Measurements from ENCODE around the gene GOLGA6C. TPM values are rescaled to one million over a fixed set of nuclear protein-coding genes. Genes with fewer than 3 reads are reported as not detected.
"Not testable (repeated sequence)": the region's sequence is repeated elsewhere in the genome, so short reads cannot be mapped to it uniquely, and the experiment has no call there.

The GOLGA6C gene
- total RNA-seq, 1 experiment from 2014 or later, result not detected

DNA sequence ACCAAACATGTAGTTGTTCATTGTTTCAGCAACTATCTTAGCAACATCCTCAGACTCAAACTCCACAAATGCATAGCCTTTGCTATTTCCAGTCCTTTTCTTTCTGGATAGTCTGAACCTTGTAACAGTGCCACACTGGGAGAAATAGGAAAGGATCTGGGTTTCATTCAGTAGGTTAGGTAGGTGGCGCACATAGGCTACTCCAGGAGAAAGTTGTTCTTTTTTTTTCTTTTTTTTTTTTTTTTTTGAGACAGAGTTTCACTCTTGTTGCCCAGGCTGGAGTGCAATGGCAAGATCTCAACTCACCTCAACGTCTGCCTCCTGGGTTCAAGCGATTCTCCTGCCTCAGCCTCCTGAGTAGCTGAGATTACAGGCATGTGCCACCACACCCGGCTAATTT is 5.8 kb upstream of the GOLGA6C start:
- not testable (repeated sequence) for DNase-seq (ENCODE audit: low read depth)

DNA sequence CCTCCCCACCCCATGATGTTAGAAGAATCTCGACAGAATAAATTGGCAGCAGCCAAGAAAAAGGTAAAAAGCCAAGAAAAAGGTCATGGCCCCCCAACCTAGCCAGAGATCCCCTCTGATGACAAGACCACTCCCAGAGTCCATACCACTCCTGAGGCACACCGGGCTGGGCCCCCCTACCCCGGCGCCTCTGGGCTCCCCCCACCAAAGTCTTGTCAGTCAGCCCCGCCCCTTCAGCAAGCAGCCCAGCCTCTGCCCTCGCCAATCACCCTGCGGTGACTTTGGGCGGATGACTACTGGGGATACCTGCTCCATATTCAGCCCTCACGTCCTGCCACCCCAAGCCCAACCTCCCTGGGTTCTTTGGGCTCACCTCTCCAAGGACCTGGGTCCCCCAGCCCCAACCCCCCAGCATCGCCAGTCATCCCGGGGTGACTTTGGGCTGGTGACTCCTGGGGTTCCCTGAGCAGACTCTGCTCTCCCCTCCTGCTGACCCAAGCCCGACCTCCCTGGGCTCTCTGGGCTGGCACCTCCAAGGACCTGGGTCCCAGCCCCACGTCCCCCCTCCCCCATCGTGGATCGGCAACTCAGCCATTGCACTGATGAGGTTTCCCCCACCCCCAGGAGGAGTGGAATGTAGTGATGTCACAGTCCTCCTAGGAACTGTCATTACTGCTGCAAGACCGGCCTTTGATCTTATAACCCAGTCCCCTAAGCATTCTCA is 648 bp downstream of the GOLGA6C start:
- not testable (repeated sequence) for DNase-seq (ENCODE audit: low read depth)

DNA sequence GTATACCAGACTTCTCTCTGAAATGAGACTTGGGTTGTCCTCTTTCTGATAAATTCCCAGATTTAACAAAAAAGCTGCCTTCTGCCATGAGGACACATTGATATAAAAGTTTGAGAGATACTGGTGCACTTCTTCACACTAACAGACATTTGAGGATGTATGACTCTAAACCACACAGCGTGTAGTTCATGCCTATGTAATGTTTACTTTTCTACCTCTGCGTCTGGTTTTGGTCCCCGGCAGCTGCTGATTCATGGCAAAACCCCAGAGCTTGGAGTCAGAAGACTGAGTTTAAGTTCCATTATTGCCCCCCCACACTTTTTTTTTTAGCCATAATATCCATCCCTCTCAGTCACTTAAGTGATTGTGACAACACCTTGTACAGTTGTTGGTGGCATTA is 1.7 kb downstream of the GOLGA6C start:
- not testable (repeated sequence) for DNase-seq (ENCODE audit: low read depth)

DNA sequence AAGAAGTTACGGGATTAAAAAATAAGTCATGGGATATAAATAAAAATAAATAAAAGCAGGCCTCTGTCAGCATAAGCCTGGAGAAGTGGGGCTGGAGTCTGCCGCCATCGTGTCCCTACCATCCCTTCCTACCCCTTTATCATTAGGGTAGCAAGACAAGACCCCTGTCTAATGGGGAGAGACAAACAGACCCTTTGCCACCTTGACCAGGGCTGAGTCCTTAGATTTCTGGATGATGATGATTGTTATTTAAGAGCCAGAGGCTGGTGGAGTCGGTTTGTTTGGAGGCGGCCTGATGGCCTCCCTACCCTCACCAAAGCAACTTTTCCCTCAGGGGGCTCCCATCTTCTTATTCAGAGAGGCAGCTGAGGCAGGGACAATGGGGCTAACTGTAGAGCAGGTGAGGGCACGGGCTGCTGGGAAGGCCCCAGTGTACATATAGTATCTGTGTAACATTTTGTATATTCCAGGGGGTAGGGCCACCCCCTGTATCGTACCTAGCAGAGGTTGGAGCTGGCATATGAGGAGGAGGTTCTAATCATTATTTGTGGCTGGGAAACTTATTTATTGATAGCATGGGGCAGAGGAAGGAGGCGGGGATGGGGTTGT is 15.7 kb downstream of the GOLGA6C start:
- not testable (repeated sequence) for DNase-seq (ENCODE audit: low read depth)

DNA sequence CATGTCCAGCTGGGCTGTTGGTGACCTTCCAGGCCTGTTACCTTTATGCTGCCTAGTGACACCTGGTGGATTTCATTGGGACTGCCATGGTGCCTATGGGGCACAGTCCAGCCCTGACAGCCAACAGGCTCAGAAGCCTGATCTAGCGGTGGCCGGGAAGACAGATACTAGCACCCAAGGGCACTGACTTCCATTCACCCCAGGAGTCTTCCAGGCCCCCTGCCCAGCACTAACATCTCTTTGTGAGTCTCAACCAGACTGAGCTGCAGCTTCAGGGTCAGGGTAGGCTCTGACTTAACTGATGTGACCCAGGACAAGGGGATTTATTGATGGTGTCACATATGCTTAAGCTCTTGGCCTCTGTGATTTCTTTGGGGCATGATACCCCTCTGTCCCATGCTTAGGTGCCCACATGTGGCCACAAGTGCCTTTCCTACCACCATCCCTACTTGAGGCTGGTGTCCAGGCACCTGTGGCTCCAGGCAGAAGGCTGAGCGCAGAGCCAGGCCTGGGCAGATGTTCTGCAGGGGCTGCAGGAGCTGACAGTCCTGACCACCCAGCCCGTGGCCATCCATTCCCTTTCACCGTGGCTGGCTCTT is 16.5 kb downstream of the GOLGA6C start:
- not testable (repeated sequence) for DNase-seq (ENCODE audit: low read depth)

DNA sequence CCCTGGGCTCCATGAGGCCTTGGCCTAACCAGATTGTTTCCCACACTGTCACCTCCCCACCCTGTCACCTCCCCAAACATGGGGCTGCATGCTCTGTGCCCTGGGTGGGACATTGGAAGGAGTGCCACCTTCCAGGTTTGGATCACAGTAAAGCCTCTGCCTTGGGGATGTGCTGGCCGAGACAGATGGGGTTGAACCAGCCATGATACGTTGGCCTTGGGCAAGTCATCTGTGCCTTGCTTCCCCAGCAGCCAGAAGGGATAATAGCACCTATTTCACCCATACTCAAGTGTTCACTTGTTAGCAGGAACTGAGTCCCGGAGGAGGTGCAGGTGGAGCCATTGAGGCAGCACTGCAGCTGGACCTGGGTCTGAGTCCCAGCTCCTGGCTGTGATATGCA is 17.5 kb downstream of the GOLGA6C start:
- DNase-seq (ENCODE audit: low read depth), result not testable (repeated sequence)

DNA sequence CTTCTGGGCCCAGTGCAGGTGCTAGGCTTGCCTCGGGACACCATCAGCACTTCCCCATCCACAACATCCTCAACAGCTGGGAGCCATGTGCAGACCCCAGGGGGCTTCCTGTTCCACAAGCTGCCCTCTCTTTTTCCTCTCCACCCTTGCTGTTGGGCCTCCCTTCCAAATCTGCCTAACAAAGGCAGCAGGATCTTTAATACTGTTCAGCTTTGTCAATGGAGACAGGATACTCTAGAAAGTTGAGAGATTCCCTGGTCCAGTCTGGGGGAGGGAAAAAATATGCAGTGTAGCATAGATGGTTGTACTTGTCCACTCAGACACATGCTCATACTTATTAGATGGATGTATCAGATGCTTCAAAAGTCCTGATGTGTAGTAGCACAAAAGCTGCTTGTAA is 20.4 kb downstream of the GOLGA6C start:
- DNase-seq (ENCODE audit: low read depth), result not testable (repeated sequence)

DNA sequence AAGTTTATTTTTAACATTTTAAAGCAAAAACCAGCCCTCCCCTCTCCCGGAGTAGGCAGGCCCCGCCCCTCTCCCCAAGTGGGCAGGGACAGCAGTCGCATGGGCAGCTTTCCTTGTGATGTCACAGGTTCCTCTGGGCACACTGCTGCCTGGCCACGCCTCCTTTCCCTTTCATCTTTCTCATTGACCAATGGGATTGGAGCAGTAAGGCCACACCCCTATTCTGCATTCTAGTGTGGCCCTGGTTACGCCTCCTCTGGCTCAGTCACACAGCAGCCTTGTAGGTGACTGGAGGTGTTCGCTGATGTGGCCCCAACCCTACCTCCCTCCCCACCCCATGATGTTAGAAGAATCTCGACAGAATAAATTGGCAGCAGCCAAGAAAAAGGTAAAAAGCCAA is 24.4 kb downstream of the GOLGA6C start, which contains the start of gene GOLGA6D:
Gene GOLGA6D (plus strand): TSS at position 264 of the 400 bp plus-strand sequence. CDS start 41 bp downstream, at position 305.
- DNase-seq (ENCODE audit: low read depth), result not testable (repeated sequence)

DNA sequence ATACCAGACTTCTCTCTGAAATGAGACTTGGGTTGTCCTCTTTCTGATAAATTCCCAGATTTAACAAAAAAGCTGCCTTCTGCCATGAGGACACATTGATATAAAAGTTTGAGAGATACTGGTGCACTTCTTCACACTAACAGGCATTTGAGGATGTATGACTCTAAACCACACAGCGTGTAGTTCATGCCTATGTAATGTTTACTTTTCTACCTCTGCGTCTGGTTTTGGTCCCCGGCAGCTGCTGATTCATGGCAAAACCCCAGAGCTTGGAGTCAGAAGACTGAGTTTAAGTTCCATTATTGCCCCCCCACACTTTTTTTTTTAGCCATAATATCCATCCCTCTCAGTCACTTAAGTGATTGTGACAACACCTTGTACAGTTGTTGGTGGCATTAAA is 26.0 kb downstream of the GOLGA6C start:
- not testable (repeated sequence) for DNase-seq (ENCODE audit: low read depth)

DNA sequence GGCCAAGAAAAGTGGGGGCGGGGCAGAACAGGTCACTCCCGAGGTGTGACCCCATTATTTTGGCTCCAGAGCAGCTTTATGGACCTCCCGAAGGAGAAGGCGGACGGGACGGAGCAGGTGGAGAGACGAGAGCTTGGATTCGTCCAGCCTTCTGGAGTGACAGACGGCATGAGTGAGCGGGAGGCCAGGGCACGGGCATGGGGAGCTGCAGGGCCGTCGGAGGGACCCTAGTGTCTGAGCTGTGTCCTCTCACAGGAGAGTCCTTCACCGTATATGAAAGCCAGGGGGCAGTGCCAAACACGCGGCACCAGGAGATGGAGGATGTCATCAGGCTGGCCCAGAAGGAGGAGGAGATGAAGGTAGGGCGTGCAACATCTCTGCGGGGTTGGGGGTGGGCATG is 35.5 kb downstream of the GOLGA6C start:
- DNase-seq (ENCODE audit: low read depth), result not testable (repeated sequence)

DNA sequence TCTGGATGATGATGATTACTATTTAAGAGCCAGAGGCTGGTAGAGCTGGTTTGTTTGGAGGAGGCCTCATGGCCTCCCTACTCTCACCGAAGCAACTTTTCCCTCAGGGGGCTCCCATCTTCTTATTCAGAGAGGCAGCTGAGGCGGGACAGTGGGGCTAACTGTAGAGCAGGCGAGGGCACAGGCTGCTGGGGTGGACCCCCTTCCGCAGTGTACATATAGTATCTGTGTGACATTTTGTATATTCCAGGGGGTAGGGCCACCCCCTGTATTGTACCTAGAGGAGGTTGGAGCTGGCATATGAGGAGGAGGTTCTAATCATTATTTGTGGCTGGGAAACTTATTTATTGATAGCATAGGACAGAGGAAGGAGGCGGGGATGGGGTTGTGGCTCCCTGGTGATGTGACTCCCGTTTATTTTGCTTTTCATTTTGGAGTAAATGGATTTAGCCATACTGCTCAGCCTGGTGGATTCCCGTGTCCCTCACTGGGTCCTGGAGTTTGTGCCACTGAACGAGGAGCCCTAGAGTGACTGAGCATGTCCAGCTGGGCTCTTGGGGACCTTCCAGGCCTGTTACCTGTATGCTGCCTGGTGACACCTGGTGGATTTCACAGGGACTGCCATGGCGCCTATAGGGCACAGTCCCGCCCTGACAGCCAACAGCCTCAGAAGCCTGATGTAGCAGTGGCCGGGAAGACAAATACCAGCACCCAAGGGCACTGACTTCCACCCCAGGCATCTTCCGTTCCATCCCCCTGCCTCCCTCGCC is 40.6 kb downstream of the GOLGA6C start:
- not testable (repeated sequence) for DNase-seq (ENCODE audit: low read depth)

DNA sequence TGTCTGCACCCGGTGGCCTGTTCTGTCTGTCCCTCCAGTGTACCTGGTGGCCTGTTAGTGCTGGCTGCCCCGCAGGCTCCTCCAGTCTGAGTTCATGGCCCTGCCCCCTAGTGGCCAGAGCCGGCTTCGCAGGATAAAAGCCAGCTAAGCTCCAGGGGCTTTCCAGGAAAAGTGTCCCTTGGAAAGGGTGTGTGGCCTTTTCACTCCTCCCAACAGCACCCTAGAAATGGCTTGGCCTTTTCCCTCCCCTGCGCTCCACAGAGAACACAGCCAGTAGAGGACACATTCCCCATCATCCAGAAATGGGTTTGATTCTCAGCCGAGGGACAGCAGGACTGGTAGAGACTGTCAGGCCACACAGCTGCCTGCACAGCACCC is 41.2 kb downstream of the GOLGA6C start:
- DNase-seq (ENCODE audit: low read depth), result not testable (repeated sequence)

DNA sequence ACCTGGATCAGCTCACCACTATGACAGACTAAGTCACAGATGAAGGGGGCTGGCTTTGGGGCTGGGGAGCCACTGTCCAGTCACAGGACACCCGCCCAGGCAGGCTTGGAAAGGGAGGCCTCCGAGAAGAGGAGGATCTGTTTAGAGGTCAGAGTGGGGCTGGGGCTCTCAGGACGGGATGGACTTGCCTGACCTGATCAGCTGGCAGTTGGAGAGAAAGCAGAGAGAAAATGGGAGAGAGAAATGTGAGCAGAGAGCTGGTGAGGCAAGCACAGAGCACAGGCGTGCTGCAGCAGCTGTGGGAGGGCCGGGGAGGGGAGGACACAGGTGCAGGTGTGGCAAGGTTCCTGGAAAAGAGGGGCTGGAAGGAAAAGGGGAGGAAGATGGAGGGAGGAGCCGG is 41.9 kb downstream of the GOLGA6C start:
- not testable (repeated sequence) for DNase-seq (ENCODE audit: low read depth)

DNA sequence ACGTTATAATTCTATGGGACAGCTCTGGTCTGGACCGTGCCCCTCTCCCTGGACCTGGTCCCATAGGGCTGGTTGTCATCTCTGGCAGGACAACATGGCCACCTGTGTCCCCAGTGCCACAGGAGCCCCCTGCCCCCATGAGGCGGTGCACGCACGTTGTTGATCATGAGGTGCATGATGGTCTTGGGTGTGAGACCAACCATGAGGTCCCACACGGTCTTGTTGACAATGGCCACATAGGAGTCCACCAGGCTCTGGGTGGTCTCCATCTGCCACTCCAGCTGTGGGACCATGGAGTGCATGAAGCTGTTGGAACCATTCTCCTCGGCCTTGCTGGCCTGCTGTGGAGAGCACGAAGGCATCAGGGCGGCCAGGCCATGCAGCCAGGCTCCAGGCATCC is 44.2 kb downstream of the GOLGA6C start:
- no peak for DNase-seq (ENCODE audit: low read depth)

DNA sequence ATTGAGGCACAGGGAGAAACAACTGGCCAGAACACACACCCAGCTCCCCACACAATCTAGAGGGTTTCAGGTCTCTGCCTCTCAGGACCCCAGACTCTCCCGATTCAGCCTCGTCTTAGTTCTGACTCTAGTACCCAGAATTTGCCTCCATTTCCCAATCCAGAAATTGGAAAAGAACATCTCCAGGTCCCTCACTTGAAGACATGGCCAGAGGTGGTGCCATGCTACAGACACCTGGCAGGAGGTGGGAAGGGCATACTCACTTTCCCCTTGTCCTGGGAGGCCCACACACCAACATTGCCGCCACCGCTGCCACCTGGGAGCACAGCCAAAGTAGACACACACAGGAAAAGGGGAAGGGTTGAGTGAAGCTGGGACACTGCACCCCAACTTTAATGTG is 44.6 kb downstream of the GOLGA6C start:
- not testable (repeated sequence) for DNase-seq (ENCODE audit: low read depth)

DNA sequence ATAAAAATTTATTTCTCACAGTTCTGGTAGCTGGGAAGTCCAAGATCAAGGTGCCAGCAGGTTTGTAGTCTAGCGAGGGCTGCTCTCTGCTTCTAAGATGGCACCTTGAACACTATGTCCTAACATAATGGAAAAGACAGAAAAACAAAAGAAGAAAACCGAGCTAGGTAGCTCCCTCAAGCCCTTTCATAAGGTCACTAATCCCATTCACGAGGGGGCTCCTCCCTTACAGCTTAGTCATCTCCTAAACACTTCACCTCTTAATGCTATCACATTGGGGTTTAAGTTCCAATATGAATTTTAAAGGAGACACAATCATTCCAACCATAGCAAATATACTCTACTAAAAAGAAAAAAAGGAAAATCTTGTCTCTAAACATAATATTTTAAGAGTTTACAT is 48.1 kb downstream of the GOLGA6C start:
- no peak for DNase-seq (ENCODE audit: low read depth)

DNA sequence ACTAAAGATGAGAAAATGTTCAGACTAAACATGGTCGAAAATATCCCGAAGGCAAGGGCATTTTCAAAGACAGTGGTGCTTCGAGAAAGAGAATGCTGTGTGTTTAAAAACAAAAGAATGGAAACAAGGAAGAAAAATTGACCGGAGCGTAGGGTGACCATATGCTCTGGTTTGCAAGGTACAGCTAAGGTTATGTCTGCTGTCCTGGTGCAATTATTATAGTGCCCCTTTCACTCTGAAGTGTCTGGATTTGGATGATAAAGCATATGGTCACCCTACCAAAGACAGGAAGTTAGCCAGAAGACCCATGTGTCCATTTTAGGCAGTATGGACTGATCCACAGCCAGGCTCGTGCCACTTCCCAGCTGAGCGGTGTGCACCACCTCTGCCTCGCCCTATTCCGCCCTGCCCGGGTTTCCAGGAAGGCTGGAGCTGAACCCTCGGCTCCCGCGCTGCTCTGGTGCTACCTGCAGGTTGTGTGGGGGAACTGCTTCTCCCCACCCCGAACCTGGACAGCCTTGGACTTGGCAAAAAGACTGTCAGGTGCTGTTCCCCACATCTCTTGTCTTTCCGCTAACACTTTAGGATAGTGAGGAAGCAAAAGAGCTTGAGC is 49.8 kb downstream of the GOLGA6C start:
- DNase-seq (ENCODE audit: low read depth), result peak; percentile 24

DNA sequence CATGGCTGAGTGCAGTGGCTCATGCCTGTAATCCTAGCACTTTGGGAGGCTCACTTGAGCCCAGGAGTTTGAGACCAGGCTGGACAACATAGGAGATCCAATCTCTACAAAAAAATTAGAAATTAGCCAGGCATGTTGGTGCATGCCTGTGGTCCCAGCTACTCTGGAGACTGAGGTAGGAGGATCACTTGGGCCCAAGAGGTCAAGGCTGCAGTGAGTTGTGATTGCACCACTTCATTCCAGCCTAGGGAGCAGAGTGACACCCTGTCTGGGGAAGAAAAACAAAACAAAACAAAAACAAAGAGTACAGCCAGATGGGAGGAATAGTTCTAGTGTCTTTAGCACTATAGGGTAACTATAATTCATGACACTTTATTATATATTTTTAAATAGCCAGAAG is 51.6 kb downstream of the GOLGA6C start:
- DNase-seq (ENCODE audit: low read depth), result peak; percentile 35

DNA sequence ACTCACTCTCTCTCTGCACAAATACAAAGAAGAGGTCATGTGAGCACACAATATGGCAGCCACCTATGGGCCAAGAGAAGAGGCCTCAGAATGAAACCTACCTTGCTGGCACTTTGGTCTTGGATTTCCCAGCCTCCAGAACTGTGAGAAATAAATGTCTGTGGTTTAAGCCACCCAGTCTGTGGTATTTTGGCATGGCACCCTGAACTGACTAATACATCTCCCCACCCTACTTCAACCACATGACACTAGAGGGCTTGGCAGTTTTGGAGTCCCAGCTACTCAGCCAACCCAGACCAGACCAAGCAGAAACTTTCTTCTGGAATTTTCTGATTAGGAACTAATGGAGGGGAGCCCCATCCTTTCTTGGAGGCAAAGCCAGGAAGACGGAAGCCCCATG is 54.4 kb downstream of the GOLGA6C start:
- peak; percentile 54 for DNase-seq (ENCODE audit: low read depth)

DNA sequence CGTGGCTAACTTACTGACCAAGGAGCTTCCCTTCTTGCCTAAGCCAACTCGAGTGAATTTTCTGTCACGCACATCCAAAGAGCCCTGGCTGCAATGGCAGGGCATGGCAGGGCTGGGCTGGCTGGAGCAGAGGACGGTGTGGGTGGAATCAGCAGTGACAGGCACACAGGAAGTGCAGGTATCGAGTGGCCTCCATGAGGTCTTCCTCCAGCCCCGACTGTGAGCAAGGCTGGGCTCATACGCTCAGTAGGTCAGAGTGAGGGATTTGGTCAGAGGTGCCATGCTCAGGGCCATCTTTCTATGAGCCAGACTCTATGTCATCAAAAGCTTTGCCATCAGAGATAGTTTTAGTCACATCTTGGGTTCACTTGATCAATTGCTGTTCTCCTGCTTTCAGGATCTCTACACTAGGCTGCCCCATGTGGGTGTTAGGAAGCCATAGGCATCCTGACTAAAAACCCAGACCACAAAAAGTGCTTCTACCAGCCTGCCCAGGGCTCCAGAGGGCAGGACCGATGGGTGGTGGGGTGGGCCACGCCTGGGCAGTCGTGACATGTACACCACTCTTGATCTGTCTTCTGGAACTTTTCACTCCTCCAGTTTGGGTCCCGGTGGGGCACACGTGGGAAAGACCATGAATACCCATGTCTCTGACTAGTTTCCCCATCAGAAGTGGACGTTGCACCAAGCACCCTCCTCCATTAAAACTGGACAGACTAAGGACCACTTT is 55.1 kb downstream of the GOLGA6C start:
- no peak for DNase-seq (ENCODE audit: low read depth)
